Uterus (tissue), 4 donors: Measurements from ENCODE around the gene CGNL1. TPM values are rescaled to one million over a fixed set of nuclear protein-coding genes. Genes with fewer than 3 reads are reported as not detected.

Experiments
- DNase-seq, 2 donors: peaks; one replicate each; pipeline ENCODE4 v3.0.0-alpha.2; 2019 to 2020
- H3K27ac ChIP-seq, 2 donors: fragments of 200-600 bp; sonication (generic); 1 replicate in 1 of 2; 2 replicates in 1 of 2; pipeline ENCODE4 v1.5.1; 2016 to 2018
- H3K27me3 ChIP-seq, 2 donors: fragments of 200-600 bp; sonication (generic); one replicate each; pipeline ENCODE4 v1.5.1; 2018 to 2019; ENCODE audit warnings: control low read depth in 1 of 2
- H3K36me3 ChIP-seq, 2 donors: fragments of 200-600 bp; sonication (generic); one replicate each; pipeline ENCODE4 v1.5.1; 2019; ENCODE audit warnings: control low read depth in 1 of 2
- H3K4me1 ChIP-seq, 2 donors: fragments of 200-600 bp; sonication (generic); one replicate each; pipeline ENCODE4 v1.5.1; 2018 to 2019; ENCODE audit warnings: control low read depth in 1 of 2
- H3K4me3 ChIP-seq, 2 donors: fragments of 200-600 bp; sonication (generic); 1 replicate in 1 of 2; 2 replicates in 1 of 2; pipeline ENCODE4 v1.5.1; 2018 to 2019; ENCODE audit warnings: mild to moderate bottlenecking in 1 of 2
- H3K9me3 ChIP-seq, 2 donors: fragments of 200-600 bp; sonication (generic); one replicate each; pipeline ENCODE4 v1.5.1; 2019; ENCODE audit warnings: control low read depth in 1 of 2
- POLR2A ChIP-seq, 2 donors: fragments of 450-650 bp; IDR thresholded peaks; one replicate each; pipeline ENCODE4 v1.6.1; 2016; ENCODE audit warnings: antibody characterized with exemption in 2 of 2, mild to moderate bottlenecking in 1 of 2, moderate library complexity in 1 of 2
- intact Hi-C: fragments of 100-400 bp; cut with DNase I; formaldehyde crosslinking; loops from one replicate; pipeline ENCODE4 v1.15.1; 2023; ENCODE audit warnings: low total_unique reads
- total RNA-seq, 4 donors: library from RNA; depleted of rRNA in 3 of 4; stranded (reverse); fragments of >200 nt in 3 of 4; gene quantifications; one replicate each; pipeline versions ENCODE4 v1.1.0 to v1.2.4, GENCODE V29; 2014 to 2023
- TF ChIP-seq, protein P1 (sequence below), 4 experiments: fragments of 200-600 bp in 2 of 4; fragments of 450-650 bp in 2 of 4; sonication (generic) in 2 of 4; IDR thresholded peaks; one replicate each; pipeline ENCODE4 v1.5.1; 2016 to 2019; ENCODE audit warnings: antibody characterized with exemption in 4 of 4, mild to moderate bottlenecking in 2 of 4, moderate library complexity in 1 of 4
- donor health status: DM: yes; HTN: yes; CAD: no.

CGNL1 gene
- total RNA-seq, 4 donors from 2014 or later = 15.1 to 74.4 (median 31.7) TPM

DNA sequence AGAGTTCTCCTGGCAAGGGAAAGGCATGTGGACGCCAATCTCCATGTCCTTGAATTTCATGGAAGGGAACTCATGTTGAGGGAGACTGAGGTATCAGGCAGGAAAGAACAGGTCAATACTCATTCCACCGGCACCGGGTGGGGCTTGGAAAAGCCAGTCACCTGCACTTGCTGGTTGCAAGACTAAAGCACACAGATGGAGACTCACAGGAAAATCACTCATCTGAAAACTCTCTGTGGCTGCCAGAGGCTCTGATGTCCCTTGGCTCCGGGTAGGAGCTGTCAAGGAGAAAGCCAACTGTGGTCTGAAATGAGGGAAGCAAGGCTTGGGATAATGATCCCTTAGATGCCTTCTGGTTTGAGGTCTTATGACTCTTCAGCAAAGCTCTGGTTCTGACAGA, 8.7 kb upstream of the CGNL1 start:
- intact Hi-C loops = no loop called here
- H3K4me1 ChIP-seq = no peaks in the 10 kb centered on the region
- TF ChIP-seq, protein P1, sequence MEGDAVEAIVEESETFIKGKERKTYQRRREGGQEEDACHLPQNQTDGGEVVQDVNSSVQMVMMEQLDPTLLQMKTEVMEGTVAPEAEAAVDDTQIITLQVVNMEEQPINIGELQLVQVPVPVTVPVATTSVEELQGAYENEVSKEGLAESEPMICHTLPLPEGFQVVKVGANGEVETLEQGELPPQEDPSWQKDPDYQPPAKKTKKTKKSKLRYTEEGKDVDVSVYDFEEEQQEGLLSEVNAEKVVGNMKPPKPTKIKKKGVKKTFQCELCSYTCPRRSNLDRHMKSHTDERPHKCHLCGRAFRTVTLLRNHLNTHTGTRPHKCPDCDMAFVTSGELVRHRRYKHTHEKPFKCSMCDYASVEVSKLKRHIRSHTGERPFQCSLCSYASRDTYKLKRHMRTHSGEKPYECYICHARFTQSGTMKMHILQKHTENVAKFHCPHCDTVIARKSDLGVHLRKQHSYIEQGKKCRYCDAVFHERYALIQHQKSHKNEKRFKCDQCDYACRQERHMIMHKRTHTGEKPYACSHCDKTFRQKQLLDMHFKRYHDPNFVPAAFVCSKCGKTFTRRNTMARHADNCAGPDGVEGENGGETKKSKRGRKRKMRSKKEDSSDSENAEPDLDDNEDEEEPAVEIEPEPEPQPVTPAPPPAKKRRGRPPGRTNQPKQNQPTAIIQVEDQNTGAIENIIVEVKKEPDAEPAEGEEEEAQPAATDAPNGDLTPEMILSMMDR (IDR thresholded peaks at IDR 0.05) = no peak
- TF ChIP-seq POLR2A (IDR thresholded peaks at IDR 0.05) = no peak
- H3K27ac ChIP-seq = no peak overlapping the region
- no peak for DNase-seq
- H3K36me3 ChIP-seq = no peaks in the 10 kb centered on the region
- H3K27me3 ChIP-seq = no peaks in the 10 kb centered on the region
- H3K9me3 ChIP-seq = no peaks in the 10 kb centered on the region
- no peak overlapping the region for H3K4me3 ChIP-seq

DNA sequence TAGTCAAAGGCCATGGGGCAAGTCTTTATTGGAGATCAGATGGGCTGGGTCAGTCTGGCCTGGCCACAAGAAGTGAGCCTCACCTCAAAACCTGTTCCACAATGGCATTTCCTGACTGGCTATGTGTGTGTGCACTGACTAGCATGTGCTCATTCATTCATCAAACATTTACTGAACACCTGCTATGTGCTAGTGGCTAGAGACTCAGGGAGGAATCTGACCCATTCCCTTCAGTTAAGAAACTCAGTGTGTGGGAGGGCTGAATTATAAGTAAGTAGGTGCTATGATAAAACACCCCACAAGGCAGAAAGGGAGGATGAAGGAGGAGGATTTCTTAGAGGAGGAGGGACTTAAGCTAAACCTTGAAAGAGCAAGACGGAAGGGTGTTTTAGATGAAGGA, 5.4 kb upstream of the CGNL1 start:
- Histone ChIP-seq H3K27ac (no peak overlapping the region), H3K4me3 (no peak overlapping the region), H3K27me3 (no peaks in the 10 kb centered on the region), H3K9me3 (no peaks in the 10 kb centered on the region), H3K36me3 (no peaks in the 10 kb centered on the region), H3K4me1 (no peaks in the 10 kb centered on the region)
- DNase-seq = no peak
- TF ChIP-seq, protein P1 (IDR thresholded peaks at IDR 0.05) = no peak
- TF ChIP-seq POLR2A (IDR thresholded peaks at IDR 0.05) = no peak
- intact Hi-C loops = loop anchor here (10.0 kb wide), 1 partner anchor 94 kb away; no protein-coding TSS in a partner anchor

- Histone ChIP-seq H3K27ac (no peak overlapping the region), H3K27me3 (no peaks in the 10 kb centered on the region), H3K9me3 (no peaks in the 10 kb centered on the region), H3K4me1 (no peaks in the 10 kb centered on the region), H3K4me3 (no peak overlapping the region), H3K36me3 (no peaks in the 10 kb centered on the region)
- TF ChIP-seq, protein P1 (IDR thresholded peaks at IDR 0.05) = no peak
- no peak for TF ChIP-seq POLR2A (IDR thresholded peaks at IDR 0.05)
- no peak for DNase-seq
- intact Hi-C loops = loop anchor here (10.0 kb wide), 1 partner anchor 91 kb away; no protein-coding TSS in a partner anchor
Measured at GRCh38 chr15:57373251-57373881, 2.9 kb upstream of the CGNL1 start.

DNA sequence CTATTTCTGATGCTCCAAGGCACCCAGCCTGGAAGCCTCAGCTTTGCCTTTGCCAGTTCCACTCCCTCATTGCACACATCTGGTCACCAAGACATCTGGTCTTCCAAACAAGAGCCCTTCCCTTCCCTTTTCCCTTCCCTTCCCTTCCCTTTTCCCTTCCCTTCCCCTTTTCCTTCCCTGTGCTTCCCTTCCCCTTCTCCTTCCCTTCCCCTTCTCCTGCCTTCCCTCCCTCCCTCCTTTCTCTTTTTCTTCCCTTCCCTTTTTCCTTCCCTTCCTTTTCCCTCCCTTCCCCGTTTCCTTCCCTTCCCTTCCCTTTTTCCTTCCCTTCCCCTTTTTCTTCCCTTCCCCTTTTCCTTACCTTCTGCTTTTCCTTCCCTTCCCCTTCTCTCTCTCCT, 2.4 kb upstream of the CGNL1 start:
- H3K27me3 ChIP-seq = no peaks in the 10 kb centered on the region
- no peak for TF ChIP-seq POLR2A (IDR thresholded peaks at IDR 0.05)
- TF ChIP-seq, protein P1 (IDR thresholded peaks at IDR 0.05) = no peak
- intact Hi-C loops = loop anchor here (10.0 kb wide), 1 partner anchor 91 kb away; no protein-coding TSS in a partner anchor
- H3K36me3 ChIP-seq = no peaks in the 10 kb centered on the region
- H3K4me3 ChIP-seq = no peak overlapping the region
- H3K27ac ChIP-seq = no peak overlapping the region
- DNase-seq = no peak
- H3K9me3 ChIP-seq = no peaks in the 10 kb centered on the region
- no peaks in the 10 kb centered on the region for H3K4me1 ChIP-seq

DNA sequence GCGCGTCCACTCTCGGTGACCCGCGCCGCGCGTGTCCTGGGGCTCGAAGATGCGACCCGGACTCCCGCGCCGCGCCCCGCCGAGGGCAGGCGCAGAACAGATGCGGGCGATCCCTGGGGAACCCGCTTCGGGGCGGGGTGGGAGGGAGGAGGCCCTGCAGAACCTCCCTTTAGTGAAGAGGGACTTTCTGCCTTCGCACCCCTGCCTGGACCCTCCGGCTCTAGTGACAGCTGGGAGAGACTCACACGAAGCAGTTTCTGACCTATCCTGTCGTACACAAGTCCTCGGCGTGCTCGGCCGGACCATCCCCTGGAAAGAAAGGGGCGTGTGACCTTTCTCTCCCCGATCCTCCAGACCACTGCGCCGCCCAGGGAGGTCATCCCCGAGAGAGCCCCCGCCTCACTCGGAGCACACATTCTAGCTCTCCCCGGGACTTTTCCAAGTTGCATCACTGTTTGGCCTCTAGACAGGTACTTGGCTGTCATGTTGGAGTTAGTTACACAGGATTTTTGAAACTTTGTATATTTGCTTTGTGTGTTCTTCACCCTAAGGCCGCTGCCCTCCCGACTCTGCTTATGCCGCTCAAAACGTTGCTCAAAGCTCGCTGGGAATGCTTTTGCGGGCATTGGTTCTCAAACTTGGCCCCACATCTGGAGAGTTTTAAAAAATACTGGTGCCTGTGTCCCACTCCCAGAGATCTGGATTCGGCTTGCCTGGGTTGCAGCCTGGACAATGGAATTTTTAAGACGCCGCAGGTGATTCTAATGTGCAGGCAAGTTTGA, 582 bp downstream of the CGNL1 start:
- Histone ChIP-seq H3K27ac (peak overlapping the region; percentile 83 to 86), H3K9me3 (no peaks in the 10 kb centered on the region), H3K36me3 (no peaks in the 10 kb centered on the region), H3K4me3 (peak overlapping the region; percentile 82 to 97), H3K4me1 (peaks cover 0 to 2% of the 10 kb centered on the region in 2 donors), H3K27me3 (no peaks in the 10 kb centered on the region)
- TF ChIP-seq POLR2A (IDR thresholded peaks at IDR 0.05) = no peak
- TF ChIP-seq, protein P1 (IDR thresholded peaks at IDR 0.05) = no peak
- peak; percentile 57 to 59 for DNase-seq
- intact Hi-C loops = loop anchor here (10.0 kb wide), 1 partner anchor 88 kb away; no protein-coding TSS in a partner anchor
